Uterus (tissue), 2 donors: ENCODE results near the gene LAMC3.

ENCODE experiments used
- POLR2A ChIP-seq, 2 donors: fragments of 450-650 bp; IDR thresholded peaks; one replicate each; pipeline ENCODE4 v1.6.1; 2016; ENCODE audit warnings: antibody characterized with exemption in 2 of 2, mild to moderate bottlenecking in 1 of 2, moderate library complexity in 1 of 2
- TF ChIP-seq, protein P1 (sequence below), 4 experiments: fragments of 200-600 bp in 2 of 4; fragments of 450-650 bp in 2 of 4; sonication (generic) in 2 of 4; IDR thresholded peaks; one replicate each; pipeline ENCODE4 v1.5.1; 2016 to 2019; ENCODE audit warnings: antibody characterized with exemption in 4 of 4, mild to moderate bottlenecking in 2 of 4, moderate library complexity in 1 of 4

DNA sequence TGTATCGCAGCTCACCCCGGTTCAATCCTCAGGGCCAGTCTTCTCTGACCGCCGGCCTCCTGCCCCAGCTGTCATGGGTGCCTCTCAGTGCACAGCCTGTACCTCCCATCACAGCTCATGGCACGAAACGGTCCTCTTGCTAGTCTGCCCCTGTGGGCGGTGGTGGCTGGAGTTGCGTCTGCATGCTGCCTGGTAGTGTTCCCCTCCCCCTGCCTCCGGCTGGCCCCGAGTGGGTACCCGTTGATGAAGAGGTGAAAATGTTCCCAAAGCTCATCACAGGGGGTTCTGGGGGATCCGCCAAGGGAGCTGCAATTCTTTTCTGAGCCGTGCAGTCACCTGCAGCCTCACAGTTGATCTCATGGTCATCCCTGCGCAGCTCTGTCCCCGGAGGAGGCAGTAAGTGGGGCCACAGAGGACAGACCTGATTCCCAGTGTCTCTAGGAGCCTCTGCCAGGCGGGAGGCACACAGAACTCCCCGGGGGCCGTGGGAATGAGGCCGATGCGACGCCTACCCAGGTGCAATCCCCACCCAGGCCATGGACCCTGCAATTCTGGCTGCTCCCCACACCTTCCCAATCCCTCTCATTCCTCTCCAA lies 35.2 kb upstream of the LAMC3 start:
- TF ChIP-seq, protein P1, sequence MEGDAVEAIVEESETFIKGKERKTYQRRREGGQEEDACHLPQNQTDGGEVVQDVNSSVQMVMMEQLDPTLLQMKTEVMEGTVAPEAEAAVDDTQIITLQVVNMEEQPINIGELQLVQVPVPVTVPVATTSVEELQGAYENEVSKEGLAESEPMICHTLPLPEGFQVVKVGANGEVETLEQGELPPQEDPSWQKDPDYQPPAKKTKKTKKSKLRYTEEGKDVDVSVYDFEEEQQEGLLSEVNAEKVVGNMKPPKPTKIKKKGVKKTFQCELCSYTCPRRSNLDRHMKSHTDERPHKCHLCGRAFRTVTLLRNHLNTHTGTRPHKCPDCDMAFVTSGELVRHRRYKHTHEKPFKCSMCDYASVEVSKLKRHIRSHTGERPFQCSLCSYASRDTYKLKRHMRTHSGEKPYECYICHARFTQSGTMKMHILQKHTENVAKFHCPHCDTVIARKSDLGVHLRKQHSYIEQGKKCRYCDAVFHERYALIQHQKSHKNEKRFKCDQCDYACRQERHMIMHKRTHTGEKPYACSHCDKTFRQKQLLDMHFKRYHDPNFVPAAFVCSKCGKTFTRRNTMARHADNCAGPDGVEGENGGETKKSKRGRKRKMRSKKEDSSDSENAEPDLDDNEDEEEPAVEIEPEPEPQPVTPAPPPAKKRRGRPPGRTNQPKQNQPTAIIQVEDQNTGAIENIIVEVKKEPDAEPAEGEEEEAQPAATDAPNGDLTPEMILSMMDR (IDR thresholded peaks at IDR 0.05), result no peak
- no peak for TF ChIP-seq POLR2A (IDR thresholded peaks at IDR 0.05)
